GM23248 (cell line): Measurements from ENCODE around the gene MCFD2. TPM values are rescaled to one million over a fixed set of nuclear protein-coding genes. Genes with fewer than 3 reads are reported as not detected.

Experiments used
- DNase-seq: peaks from one replicate; pipeline ENCODE4 v3.0.0-alpha.2; 2015
- H2AFZ ChIP-seq: fragments of 200-600 bp; sonication (generic); 2 replicates; pipeline ENCODE4 v1.6.1; 2016; ENCODE audit warnings: antibody characterized with exemption
- H3F3A ChIP-seq: fragments of 200-600 bp; sonication (generic); 2 replicates; pipeline ENCODE4 v1.6.1; 2016; ENCODE audit warnings: mild to moderate bottlenecking, antibody characterized with exemption, mixed run types; ENCODE audit not compliant: insufficient read depth
- H3K27ac ChIP-seq: fragments of 200-600 bp; sonication (generic); 2 replicates; pipeline ENCODE4 v1.5.1; 2016; ENCODE audit warnings: mild to moderate bottlenecking
- H3K27me3 ChIP-seq: fragments of 200-600 bp; sonication (generic); replicated peaks from 2 replicates; pipeline ENCODE4 v1.6.1; 2016; ENCODE audit warnings: mild to moderate bottlenecking; ENCODE audit not compliant: insufficient read depth
- H3K36me3 ChIP-seq: fragments of 200-600 bp; sonication (generic); 2 replicates; pipeline ENCODE4 v1.6.1; 2016; ENCODE audit warnings: low read depth, mild to moderate bottlenecking
- H3K4me1 ChIP-seq: fragments of 200-600 bp; sonication (generic); 2 replicates; pipeline ENCODE4 v1.6.1; 2016; ENCODE audit warnings: mild to moderate bottlenecking; ENCODE audit not compliant: insufficient read depth
- H3K4me2 ChIP-seq: fragments of 200-600 bp; sonication (generic); one replicate; pipeline ENCODE4 v1.6.1; 2016; ENCODE audit warnings: mild to moderate bottlenecking; ENCODE audit not compliant: unreplicated experiment
- H3K4me3 ChIP-seq: fragments of 200-600 bp; sonication (generic); 2 replicates; pipeline ENCODE4 v1.5.1; 2016; ENCODE audit warnings: mild to moderate bottlenecking
- H3K79me2 ChIP-seq: fragments of 200-600 bp; sonication (generic); 2 replicates; pipeline ENCODE4 v1.6.1; 2016; ENCODE audit warnings: mild to moderate bottlenecking; ENCODE audit not compliant: insufficient read depth
- H3K9ac ChIP-seq: fragments of 200-600 bp; sonication (generic); 2 replicates; pipeline ENCODE4 v1.6.1; 2016; ENCODE audit warnings: mild to moderate bottlenecking
- H3K9me2 ChIP-seq: fragments of 200-600 bp; sonication (generic); 2 replicates; pipeline ENCODE4 v1.6.1; 2016; ENCODE audit warnings: mixed run types, mild to moderate bottlenecking, moderate library complexity; ENCODE audit not compliant: insufficient read depth
- H3K9me3 ChIP-seq: fragments of 200-600 bp; sonication (generic); one replicate; pipeline ENCODE4 v1.6.1; 2017; ENCODE audit warnings: low read depth
- H4K20me1 ChIP-seq: fragments of 200-600 bp; sonication (generic); 2 replicates; pipeline ENCODE4 v1.6.0; 2016; ENCODE audit not compliant: insufficient read depth
- EZH2 ChIP-seq: fragments of 200-600 bp; sonication (generic); IDR thresholded peaks from 2 replicates; pipeline ENCODE4 v1.6.1; 2018; ENCODE audit warnings: antibody characterized with exemption, mild to moderate bottlenecking; ENCODE audit not compliant: insufficient read depth, poor library complexity, severe bottlenecking
- EZH2phosphoT487 ChIP-seq: fragments of 200-600 bp; sonication (generic); IDR thresholded peaks from 2 replicates; pipeline ENCODE4 v1.6.1; 2018; ENCODE audit warnings: antibody characterized with exemption, moderate library complexity, mild to moderate bottlenecking, low read depth; ENCODE audit not compliant: insufficient read depth
- WGBS, 2 experiments: methylation state at CpG; one replicate each; pipeline ENCODE4 v1.1.6; 2015 to 2017; ENCODE audit warnings: low lambda C conversion rate in 2 of 2, low coverage in 1 of 2; ENCODE audit errors: missing lambda C conversion rate in 2 of 2; 5-methylcytosine and 5-hydroxymethylcytosine counted together
- in situ Hi-C: fragments of 300-500 bp; cut with MboI; formaldehyde crosslinking; loops from 2 replicates; pipeline ENCODE4 v1.15.0; 2020
- polyA plus RNA-seq: library from polyadenylated mRNA; unstranded; fragments of >200 nt; fragmentation: Nextera tagmentation; extraction: Ambion mirVana; gene quantifications from 2 replicates; pipeline ENCODE4 v1.2.1, GENCODE V29; 2016
- total RNA-seq: library from RNA; depleted of rRNA; stranded (reverse); fragments of >200 nt; shearing (Covaris generic); gene quantifications from 2 replicates; pipeline ENCODE4 v1.2.3, GENCODE V29; 2014

The MCFD2 gene
- total and polyA plus RNA-seq, 2 experiments from 2014 or later: 298 to 310 TPM

DNA sequence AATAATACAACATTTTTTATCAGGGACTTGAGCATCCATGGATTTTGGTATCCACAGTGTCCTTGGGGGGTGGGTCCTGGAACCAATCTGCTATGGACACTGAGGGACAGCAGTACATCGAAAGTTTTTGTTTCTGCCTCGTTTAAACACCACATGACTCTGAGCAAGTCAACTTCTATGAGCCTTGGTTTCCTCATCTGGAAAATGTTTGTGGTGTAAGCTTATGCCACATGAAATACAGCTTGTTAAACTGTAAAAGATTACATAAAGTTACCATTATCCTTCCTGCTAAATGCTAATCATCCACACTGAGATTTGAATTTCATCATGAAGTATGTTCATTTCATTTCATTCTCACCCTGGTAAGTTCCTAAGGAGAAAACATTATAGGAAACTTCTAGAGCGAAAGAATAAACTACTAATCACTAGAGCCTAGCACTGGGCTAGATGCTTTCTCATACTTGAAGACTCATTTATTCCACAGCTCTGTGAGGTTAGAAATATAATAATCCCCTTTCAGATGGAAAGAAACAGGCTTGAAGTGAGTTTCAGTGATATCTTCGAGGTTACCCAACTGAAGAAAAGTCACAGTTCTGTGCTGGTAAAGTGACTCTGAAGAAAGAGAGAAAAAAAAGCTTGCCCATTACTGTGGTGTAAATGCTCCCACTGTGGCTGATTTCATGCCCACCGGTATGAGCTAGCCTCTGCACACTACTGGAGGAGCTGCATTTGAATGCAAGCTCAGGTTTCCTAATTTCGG lies 29.2 kb downstream of the MCFD2 start:
- H3K4me1 ChIP-seq: peaks cover 72% of the 10 kb centered on the region
- TF ChIP-seq EZH2 (no peak), EZH2phosphoT487 (no peak)
- in situ Hi-C loops: loop anchor here (5.0 kb wide), 1 partner anchor 249 kb away; no protein-coding TSS in a partner anchor
- WGBS, 2 experiments: 72 to 77% methylated on average over 6 of the region's 6 CpGs
- no peak for DNase-seq
- peak overlapping the region; percentile 57; the same call in 1 of the 2 replicates for H3K9ac ChIP-seq
- H3K36me3 ChIP-seq: no peaks in the 10 kb centered on the region
- no peaks in the 10 kb centered on the region for H3K9me3 ChIP-seq
- H3F3A ChIP-seq: peaks cover 70% of the 10 kb centered on the region
- H3K79me2 ChIP-seq: peaks cover 24% of the 10 kb centered on the region; the same call in 1 of the 2 replicates
- peak overlapping the region; percentile 17; the same call in 1 of the 2 replicates for H2AFZ ChIP-seq
- H3K27ac ChIP-seq: peak overlapping the region; percentile 85
- H3K27me3 ChIP-seq: no peaks in the 10 kb centered on the region
- no peaks in the 10 kb centered on the region for H3K9me2 ChIP-seq
- no peak overlapping the region for H3K4me3 ChIP-seq
- no peaks in the 10 kb centered on the region for H4K20me1 ChIP-seq
- H3K4me2 ChIP-seq: no peak overlapping the region

DNA sequence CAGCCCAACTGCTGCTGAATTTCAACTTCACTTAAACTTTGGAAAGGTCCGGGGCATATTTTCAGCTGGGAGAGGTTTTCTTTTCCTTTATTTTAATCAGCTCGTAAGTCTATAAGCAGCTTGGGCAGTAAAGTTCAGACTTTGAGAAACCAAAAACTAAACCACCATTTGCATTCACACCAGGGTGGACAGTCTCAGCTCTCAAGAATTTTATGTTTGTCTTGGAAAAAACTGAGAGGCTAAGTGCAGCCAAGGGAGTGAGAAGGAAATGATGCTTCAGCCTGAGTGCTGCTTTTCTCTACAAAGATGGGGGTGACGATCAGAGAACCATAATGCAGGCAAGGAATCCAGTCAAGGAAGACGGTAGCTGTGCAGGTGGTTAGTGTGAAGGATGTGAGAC lies 30.2 kb downstream of the MCFD2 start:
- Histone ChIP-seq H3K4me2 (peak overlapping the region; percentile 13), H3F3A (peaks cover 81% of the 10 kb centered on the region), H3K9me3 (no peaks in the 10 kb centered on the region), H3K79me2 (peaks cover 24% of the 10 kb centered on the region; the same call in 1 of the 2 replicates), H3K9ac (peak overlapping the region; percentile 57), H3K4me3 (no peak overlapping the region), H2AFZ (peak overlapping the region; percentile 17; the same call in 1 of the 2 replicates), H4K20me1 (no peaks in the 10 kb centered on the region), H3K36me3 (no peaks in the 10 kb centered on the region), H3K9me2 (no peaks in the 10 kb centered on the region), H3K27me3 (no peaks in the 10 kb centered on the region), H3K4me1 (peaks cover 83% of the 10 kb centered on the region), H3K27ac (peak overlapping the region; percentile 85)
- WGBS, 2 experiments: 74 to 78% methylated on average over 4 of the region's 4 CpGs
- peak; percentile 74 for DNase-seq
- in situ Hi-C loops: loop anchor here (5.0 kb wide), 1 partner anchor 248 kb away; no protein-coding TSS in a partner anchor
- no peak for TF ChIP-seq EZH2phosphoT487
- no peak for TF ChIP-seq EZH2

DNA sequence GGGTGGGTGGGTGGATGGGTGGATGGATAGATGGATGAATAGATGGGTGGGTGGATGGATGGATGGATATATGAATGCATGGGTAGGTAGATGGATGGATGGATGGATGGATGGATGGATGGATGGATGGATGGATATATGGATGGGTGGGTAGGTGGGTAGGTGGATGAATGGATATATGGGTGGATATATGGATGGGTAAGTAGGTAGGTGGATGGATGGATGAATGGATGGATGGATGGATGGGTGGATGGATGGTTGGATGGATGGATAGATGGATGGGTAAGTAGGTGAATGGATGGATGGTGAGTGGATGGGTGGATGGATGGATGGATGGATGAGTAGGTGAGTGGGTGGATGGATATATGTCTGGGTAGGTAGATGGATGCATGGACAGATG lies 36.1 kb downstream of the MCFD2 start:
- no peaks in the 10 kb centered on the region for H4K20me1 ChIP-seq
- in situ Hi-C loops: no loop called here
- DNase-seq: no peak
- no peak overlapping the region for H3K9ac ChIP-seq
- H3K27me3 ChIP-seq: no peaks in the 10 kb centered on the region
- no peaks in the 10 kb centered on the region for H3K36me3 ChIP-seq
- H3K4me1 ChIP-seq: peaks cover 61% of the 10 kb centered on the region
- no peak overlapping the region for H3K4me2 ChIP-seq
- TF ChIP-seq EZH2phosphoT487 (no peak), EZH2 (no peak)
- peaks cover 35% of the 10 kb centered on the region for H3K79me2 ChIP-seq
- 0 out of 2 replicates have a peak overlapping the region, but pooled peaks have one; percentile 98 for H3K27ac ChIP-seq
- H3K9me2 ChIP-seq: no peaks in the 10 kb centered on the region
- H3K4me3 ChIP-seq: no peak overlapping the region
- H3F3A ChIP-seq: peaks cover 69% of the 10 kb centered on the region
- H2AFZ ChIP-seq: no peak overlapping the region
- no peaks in the 10 kb centered on the region for H3K9me3 ChIP-seq

DNA sequence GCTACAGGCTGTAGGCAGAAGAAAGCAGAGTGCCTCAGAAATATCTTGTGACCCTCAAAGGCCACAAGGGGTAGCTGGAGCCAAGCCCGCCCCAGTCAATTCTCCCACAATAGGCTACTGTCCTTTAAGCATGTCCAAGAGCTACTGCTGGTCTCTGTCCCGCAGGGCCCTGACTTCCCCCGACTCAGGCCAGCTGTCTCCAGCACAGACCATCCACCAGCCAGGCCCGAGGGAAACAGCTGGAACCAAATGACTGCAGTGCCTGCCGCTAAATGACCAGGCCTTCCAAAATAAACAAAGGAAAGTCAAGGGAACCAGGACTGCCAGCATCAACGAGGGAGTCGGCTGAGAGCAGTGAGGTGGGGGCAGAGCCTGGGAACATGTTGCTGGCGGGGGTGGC lies 36.7 kb downstream of the MCFD2 start:
- no peak for DNase-seq
- TF ChIP-seq EZH2phosphoT487: no peak
- TF ChIP-seq EZH2: no peak
- no peak overlapping the region for H3K9ac ChIP-seq
- no peak overlapping the region for H3K4me2 ChIP-seq
- no peaks in the 10 kb centered on the region for H3K36me3 ChIP-seq
- peaks cover 61% of the 10 kb centered on the region for H3K4me1 ChIP-seq
- no peaks in the 10 kb centered on the region for H4K20me1 ChIP-seq
- no peaks in the 10 kb centered on the region for H3K27me3 ChIP-seq
- no peaks in the 10 kb centered on the region for H3K9me2 ChIP-seq
- in situ Hi-C loops: no loop called here
- WGBS, 2 experiments: 64 to 66% methylated on average over 8 of the region's 8 CpGs
- H3K4me3 ChIP-seq: no peak overlapping the region
- H3F3A ChIP-seq: peaks cover 69% of the 10 kb centered on the region
- 0 out of 2 replicates have a peak overlapping the region, but pooled peaks have one; percentile 94 for H3K27ac ChIP-seq
- no peaks in the 10 kb centered on the region for H3K9me3 ChIP-seq
- H3K79me2 ChIP-seq: peaks cover 35% of the 10 kb centered on the region
- no peak overlapping the region for H2AFZ ChIP-seq
